SK-N-SH treated with all-trans-retinoic acid at 6 μM for 48 hours (cell line): ENCODE results near the gene PER1.
"Not testable (repeated sequence)": the region's sequence is repeated elsewhere in the genome, so short reads cannot be mapped to it uniquely, and the experiment has no call there.

ENCODE experiments used
- ATAC-seq: fragments of 200-7000 bp; cut with Tn5 transposase; 3 replicates; pipeline ENCODE4 v1.9.1; 2020; ENCODE audit warnings: mild to moderate bottlenecking, moderate library complexity
- ARNTL ChIP-seq: fragments of 450-650 bp; formaldehyde crosslinking; IDR thresholded peaks from 2 replicates; pipeline ENCODE4 v1.5.0; 2020; ENCODE audit warnings: low read depth, mild to moderate bottlenecking, moderate library complexity, borderline replicate concordance
- CSDC2 ChIP-seq: fragments of 250-450 bp; sonication (Bioruptor Pico); IDR thresholded peaks from 2 replicates; pipeline ENCODE4 v1.5.0; 2020; ENCODE audit warnings: mild to moderate bottlenecking, moderate library complexity
- ESRRG ChIP-seq: fragments of 250-450 bp; sonication (Bioruptor Pico); IDR thresholded peaks from 2 replicates; pipeline ENCODE4 v1.6.1; 2021; ENCODE audit warnings: mild to moderate bottlenecking
- GLIS3 ChIP-seq: fragments of 250-450 bp; sonication (Bioruptor Pico); IDR thresholded peaks from 2 replicates; pipeline ENCODE4 v1.5.0; 2020; ENCODE audit warnings: mild to moderate bottlenecking, moderate library complexity
- PPARA ChIP-seq: fragments of 250-450 bp; sonication (Bioruptor Pico); IDR thresholded peaks from 2 replicates; pipeline ENCODE4 v1.5.0; 2020; ENCODE audit warnings: mild to moderate bottlenecking, borderline replicate concordance
- RARB ChIP-seq: fragments of 250-450 bp; sonication (Bioruptor Pico); IDR thresholded peaks from 2 replicates; pipeline ENCODE4 v1.8.0; 2021; ENCODE audit warnings: mild to moderate bottlenecking, moderate library complexity
- SNAI2 ChIP-seq: fragments of 250-450 bp; sonication (Bioruptor Pico); IDR thresholded peaks from 2 replicates; pipeline ENCODE4 v1.5.0; 2020; ENCODE audit warnings: mild to moderate bottlenecking, moderate library complexity
- TCF4 ChIP-seq: fragments of 250-450 bp; sonication (Bioruptor Pico); IDR thresholded peaks from 2 replicates; pipeline ENCODE4 v1.8.0; 2021; ENCODE audit warnings: mild to moderate bottlenecking, moderate library complexity, borderline replicate concordance
- TOX ChIP-seq: fragments of 250-450 bp; sonication (Bioruptor Pico); IDR thresholded peaks from 2 replicates; pipeline ENCODE4 v1.8.0; 2021; ENCODE audit warnings: mild to moderate bottlenecking, moderate library complexity, borderline replicate concordance
- ZC3H10 ChIP-seq: fragments of 250-450 bp; sonication (Bioruptor Pico); IDR thresholded peaks from 2 replicates; pipeline ENCODE4 v1.5.1; 2021; ENCODE audit warnings: mild to moderate bottlenecking, moderate library complexity
- ZFP3 ChIP-seq: fragments of 250-450 bp; sonication (Bioruptor Pico); IDR thresholded peaks from 2 replicates; pipeline ENCODE4 v1.5.0; 2020; ENCODE audit warnings: mild to moderate bottlenecking, moderate library complexity
- ZFP30 ChIP-seq: fragments of 450-650 bp; formaldehyde crosslinking; IDR thresholded peaks from 2 replicates; pipeline ENCODE4 v1.5.0; 2022; ENCODE audit warnings: mild to moderate bottlenecking, moderate library complexity
- ZNF565 ChIP-seq: fragments of 450-650 bp; formaldehyde crosslinking; conservative IDR thresholded peaks from 2 replicates; pipeline ENCODE4 v1.5.0; 2020; ENCODE audit warnings: low read depth, mild to moderate bottlenecking, moderate library complexity
- ZNF70 ChIP-seq: fragments of 450-650 bp; formaldehyde crosslinking; IDR thresholded peaks from 2 replicates; pipeline ENCODE4 v1.5.0; 2020; ENCODE audit warnings: mild to moderate bottlenecking, moderate library complexity
- ZNF8 ChIP-seq: fragments of 450-650 bp; formaldehyde crosslinking; IDR thresholded peaks from 2 replicates; pipeline ENCODE4 v1.5.0; 2020; ENCODE audit warnings: mild to moderate bottlenecking, moderate library complexity
- TF ChIP-seq, protein P1 (sequence below): fragments of 250-450 bp; sonication (Bioruptor Pico); IDR thresholded peaks from 2 replicates; pipeline ENCODE4 v1.5.1; 2020; ENCODE audit warnings: low read depth, mild to moderate bottlenecking, moderate library complexity
- TF ChIP-seq, protein P2 (sequence below): fragments of 250-450 bp; sonication (Bioruptor Pico); IDR thresholded peaks from 2 replicates; pipeline ENCODE4 v1.5.1; 2021; ENCODE audit warnings: mild to moderate bottlenecking, moderate library complexity
- TF ChIP-seq, protein P3 (sequence below): fragments of 250-450 bp; sonication (Bioruptor Pico); IDR thresholded peaks from 2 replicates; pipeline ENCODE4 v1.8.0; 2021; ENCODE audit warnings: low read depth, mild to moderate bottlenecking, moderate library complexity, borderline replicate concordance

The PER1 gene

DNA sequence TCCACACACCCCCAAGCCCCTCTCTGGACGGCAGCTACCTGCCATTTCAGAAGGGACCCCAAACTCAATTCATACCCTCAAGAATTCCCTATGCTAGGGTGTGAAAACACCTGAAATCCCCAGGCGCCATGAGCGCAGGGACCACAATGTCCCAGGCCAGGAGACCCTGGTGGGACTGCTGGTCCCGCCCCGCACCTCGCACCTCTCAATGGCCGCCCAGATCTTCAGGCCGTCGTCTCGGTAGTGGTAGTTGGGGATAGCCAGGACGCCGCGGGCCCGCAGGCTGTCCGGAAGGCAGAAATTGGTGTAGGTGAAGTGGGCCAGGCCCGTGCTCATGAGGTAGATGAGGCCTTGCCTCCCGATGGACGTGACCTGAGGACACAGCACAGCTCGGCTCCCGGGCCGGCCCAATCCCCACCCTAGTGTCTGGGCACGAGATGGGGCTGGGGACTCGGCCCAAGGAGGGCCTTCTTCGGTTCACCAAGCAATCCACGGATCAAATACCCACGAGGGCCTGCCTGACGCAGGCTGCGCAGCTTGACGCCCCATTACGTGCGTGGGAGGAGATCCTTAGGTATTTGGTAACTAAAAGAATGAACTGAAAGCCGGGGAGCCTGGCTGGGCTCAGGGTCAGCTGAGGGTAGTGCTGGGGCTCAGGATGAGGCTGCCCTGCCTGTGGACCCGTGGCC, 43.1 kb downstream of the PER1 start:
- no peak for ATAC-seq
- TF ChIP-seq, protein P1, sequence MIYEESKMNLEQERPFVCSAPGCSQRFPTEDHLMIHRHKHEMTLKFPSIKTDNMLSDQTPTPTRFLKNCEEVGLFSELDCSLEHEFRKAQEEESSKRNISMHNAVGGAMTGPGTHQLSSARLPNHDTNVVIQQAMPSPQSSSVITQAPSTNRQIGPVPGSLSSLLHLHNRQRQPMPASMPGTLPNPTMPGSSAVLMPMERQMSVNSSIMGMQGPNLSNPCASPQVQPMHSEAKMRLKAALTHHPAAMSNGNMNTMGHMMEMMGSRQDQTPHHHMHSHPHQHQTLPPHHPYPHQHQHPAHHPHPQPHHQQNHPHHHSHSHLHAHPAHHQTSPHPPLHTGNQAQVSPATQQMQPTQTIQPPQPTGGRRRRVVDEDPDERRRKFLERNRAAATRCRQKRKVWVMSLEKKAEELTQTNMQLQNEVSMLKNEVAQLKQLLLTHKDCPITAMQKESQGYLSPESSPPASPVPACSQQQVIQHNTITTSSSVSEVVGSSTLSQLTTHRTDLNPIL (CRISPR knock-in tag), result no peak
- TF ChIP-seq ARNTL (CRISPR knock-in tag), result no peak
- no peak for TF ChIP-seq SNAI2
- TF ChIP-seq, protein P2, sequence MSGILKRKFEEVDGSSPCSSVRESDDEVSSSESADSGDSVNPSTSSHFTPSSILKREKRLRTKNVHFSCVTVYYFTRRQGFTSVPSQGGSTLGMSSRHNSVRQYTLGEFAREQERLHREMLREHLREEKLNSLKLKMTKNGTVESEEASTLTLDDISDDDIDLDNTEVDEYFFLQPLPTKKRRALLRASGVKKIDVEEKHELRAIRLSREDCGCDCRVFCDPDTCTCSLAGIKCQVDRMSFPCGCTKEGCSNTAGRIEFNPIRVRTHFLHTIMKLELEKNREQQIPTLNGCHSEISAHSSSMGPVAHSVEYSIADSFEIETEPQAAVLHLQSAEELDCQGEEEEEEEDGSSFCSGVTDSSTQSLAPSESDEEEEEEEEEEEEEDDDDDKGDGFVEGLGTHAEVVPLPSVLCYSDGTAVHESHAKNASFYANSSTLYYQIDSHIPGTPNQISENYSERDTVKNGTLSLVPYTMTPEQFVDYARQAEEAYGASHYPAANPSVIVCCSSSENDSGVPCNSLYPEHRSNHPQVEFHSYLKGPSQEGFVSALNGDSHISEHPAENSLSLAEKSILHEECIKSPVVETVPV (CRISPR knock-in tag), result no peak
- no peak for TF ChIP-seq TOX (CRISPR knock-in tag)
- TF ChIP-seq RARB (CRISPR knock-in tag), result no peak
- TF ChIP-seq TCF4 (CRISPR knock-in tag), result no peak

DNA sequence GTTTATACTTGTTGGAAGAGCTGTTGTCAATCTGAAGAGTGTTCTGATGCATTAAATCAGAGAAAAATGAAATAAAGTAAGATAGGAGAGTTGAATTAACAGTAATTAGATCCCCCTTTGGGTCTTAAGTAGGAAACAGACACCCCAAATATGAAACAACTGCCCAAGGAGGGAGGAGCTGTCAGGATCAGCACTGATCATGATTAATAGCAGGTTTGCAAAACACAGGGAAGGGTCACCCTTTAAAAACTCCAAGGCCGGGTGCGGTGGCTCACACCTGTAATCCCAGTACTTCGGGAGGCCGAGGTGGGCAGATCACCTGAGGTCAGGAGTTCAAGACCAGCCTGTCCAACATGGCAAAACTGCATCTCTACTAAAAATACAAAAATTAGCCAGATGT, 45.2 kb downstream of the PER1 start:
- not testable (repeated sequence) for ATAC-seq

DNA sequence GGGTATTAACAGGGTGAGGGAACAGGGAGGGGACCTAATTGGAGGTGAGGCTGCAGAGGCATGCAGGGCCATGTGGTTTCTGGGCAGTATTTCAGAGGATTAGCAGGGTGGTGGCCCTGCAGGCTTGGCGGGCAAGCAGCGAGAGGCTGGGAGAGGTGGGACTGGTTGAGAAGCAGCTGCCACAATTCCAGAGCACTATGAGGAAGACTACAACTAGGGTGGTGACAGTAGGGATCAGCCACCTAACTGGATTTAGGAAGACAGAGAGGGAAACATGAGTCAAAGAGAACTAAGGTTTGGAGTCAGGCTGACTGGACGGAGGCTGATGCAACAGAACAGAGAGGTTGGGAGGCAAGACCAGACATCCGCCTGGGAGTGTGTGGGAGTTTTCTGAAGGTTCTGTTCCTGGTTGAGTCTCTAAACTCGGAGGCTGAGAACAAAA, 46.2 kb downstream of the PER1 start:
- no peak for ATAC-seq

DNA sequence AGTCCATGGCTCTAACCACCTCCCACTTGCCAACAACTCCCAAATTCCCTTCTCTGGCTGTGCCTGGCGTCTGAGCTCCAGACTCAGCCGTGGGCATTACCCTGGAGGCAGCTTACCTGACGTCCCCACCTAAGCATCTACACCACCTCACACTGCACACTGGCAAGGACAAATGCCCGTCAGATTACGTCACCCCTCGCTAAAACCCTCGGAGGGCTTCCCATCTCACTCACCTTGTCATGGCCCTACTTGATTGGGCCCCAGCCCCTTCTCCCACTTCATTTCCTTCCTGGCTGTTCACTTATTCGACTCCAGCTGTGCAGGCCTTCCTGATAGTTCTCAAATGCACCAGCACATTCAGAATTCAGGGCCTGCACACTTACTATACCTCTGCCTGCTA, 47.3 kb downstream of the PER1 start:
- ATAC-seq, result no peak
- TF ChIP-seq ZNF565 (CRISPR knock-in tag) (no peak), TOX (CRISPR knock-in tag) (no peak), ZNF70 (CRISPR knock-in tag) (no peak), ZC3H10 (CRISPR knock-in tag) (no peak), RARB (CRISPR knock-in tag) (no peak), ESRRG (CRISPR knock-in tag) (no peak), ZFP30 (CRISPR knock-in tag) (no peak), PPARA (CRISPR knock-in tag) (no peak), GLIS3 (no peak)
- TF ChIP-seq, protein P2 (CRISPR knock-in tag), result no peak

More for the DNA sequence above, 46.2 kb downstream of the PER1 start:
- no peak for TF ChIP-seq TOX (CRISPR knock-in tag)
- no peak for TF ChIP-seq ZFP3 (CRISPR knock-in tag)

DNA sequence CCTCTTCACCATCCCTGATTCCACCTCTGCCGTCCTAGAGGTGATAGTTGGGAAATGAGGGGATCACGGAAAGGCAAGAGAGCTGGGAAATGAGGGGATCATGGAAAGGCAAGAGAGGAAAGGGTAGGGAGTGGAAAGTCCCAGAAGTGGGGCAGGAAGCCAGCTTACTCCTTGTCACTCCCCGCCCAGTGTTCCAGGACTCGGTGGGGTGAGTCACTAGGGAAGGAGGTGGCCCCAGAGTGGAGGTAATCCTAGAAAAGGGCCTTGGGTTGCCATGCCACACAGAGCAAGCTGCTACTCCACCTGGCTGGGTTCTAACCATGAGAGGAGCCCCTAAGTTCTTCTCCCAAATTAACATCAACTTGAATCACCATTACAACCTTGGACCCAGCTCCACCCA, 48.7 kb downstream of the PER1 start:
- TF ChIP-seq, protein P1 (CRISPR knock-in tag), result no peak
- TF ChIP-seq CSDC2 (CRISPR knock-in tag) (no peak), GLIS3 (no peak), ZNF8 (CRISPR knock-in tag) (no peak), ZFP3 (CRISPR knock-in tag) (no peak)
- TF ChIP-seq, protein P2 (CRISPR knock-in tag), result no peak
- TF ChIP-seq, protein P3, sequence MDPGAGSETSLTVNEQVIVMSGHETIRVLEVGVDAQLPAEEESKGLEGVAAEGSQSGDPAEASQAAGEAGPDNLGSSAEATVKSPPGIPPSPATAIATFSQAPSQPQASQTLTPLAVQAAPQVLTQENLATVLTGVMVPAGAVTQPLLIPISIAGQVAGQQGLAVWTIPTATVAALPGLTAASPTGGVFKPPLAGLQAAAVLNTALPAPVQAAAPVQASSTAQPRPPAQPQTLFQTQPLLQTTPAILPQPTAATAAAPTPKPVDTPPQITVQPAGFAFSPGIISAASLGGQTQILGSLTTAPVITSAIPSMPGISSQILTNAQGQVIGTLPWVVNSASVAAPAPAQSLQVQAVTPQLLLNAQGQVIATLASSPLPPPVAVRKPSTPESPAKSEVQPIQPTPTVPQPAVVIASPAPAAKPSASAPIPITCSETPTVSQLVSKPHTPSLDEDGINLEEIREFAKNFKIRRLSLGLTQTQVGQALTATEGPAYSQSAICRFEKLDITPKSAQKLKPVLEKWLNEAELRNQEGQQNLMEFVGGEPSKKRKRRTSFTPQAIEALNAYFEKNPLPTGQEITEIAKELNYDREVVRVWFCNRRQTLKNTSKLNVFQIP (CRISPR knock-in tag), result no peak
- no peak for ATAC-seq
